GM23338 (cell line): ENCODE results near the gene HPDL.

ENCODE experiments used
- CREB1 ChIP-seq: fragments of 250-450 bp; sonication (Bioruptor Pico); IDR thresholded peaks from 2 replicates; pipeline ENCODE4 v1.5.0; 2020; ENCODE audit warnings: low read depth, mild to moderate bottlenecking, moderate library complexity
- CTCF ChIP-seq, 2 experiments: fragments of 200-600 bp in 1 of 2; sonication (generic) in 1 of 2; conservative IDR thresholded peaks; 2 replicates each; pipeline versions ENCODE4 v1.5.1 to v1.6.1; 2016 to 2017; ENCODE audit warnings: antibody characterized with exemption in 2 of 2, low read depth in 2 of 2, mild to moderate bottlenecking in 2 of 2, moderate library complexity in 1 of 2
- EZH2 ChIP-seq: fragments of 200-600 bp; sonication (generic); IDR thresholded peaks from one replicate; pipeline ENCODE4 v1.8.0; 2017; ENCODE audit warnings: antibody characterized with exemption, mild to moderate bottlenecking, low read depth; ENCODE audit not compliant: unreplicated experiment
- POLR2AphosphoS5 ChIP-seq: IDR thresholded peaks from 2 replicates; pipeline ENCODE4 v1.6.1; 2016; ENCODE audit warnings: antibody characterized with exemption, low read depth
- STAT1 ChIP-seq: IDR thresholded peaks from one replicate; pipeline ENCODE4 v1.6.1; 2016; ENCODE audit warnings: antibody characterized with exemption; ENCODE audit not compliant: unreplicated experiment
- ZNF114 ChIP-seq: fragments of 250-450 bp; sonication (Bioruptor Pico); IDR thresholded peaks from 2 replicates; pipeline ENCODE4 v1.5.0; 2020; ENCODE audit warnings: mild to moderate bottlenecking, moderate library complexity

- TF ChIP-seq CTCF (conservative IDR thresholded peaks at IDR 0.05; ENCODE audit: low read depth in 2 of 2) (no peak), POLR2AphosphoS5 (no peak), CREB1 (no peak), EZH2 (no peak), ZNF114 (CRISPR knock-in tag) (no peak), STAT1 (no peak)
Observed at GRCh38 chr1:45302505-45303150, 24.1 kb upstream of the HPDL start.
